Epithelial cell of esophagus (primary cell): ENCODE measurements around the gene WNT3.
A peak's percentile ranks its signal among the peaks of the same experiment; 100 is the strongest.

Experiments used
- DNase-seq: peaks from one replicate; pipeline ENCODE4 v3.0.0; 2010; ENCODE audit warnings: low read depth
- H3K4me3 ChIP-seq: 2 replicates; pipeline ENCODE4 v1.5.1; 2011; ENCODE audit warnings: mild to moderate bottlenecking, low read length, control low read depth
- TF ChIP-seq, protein P1 (sequence below): IDR thresholded peaks from 2 replicates; pipeline ENCODE4 v1.5.1; 2011; ENCODE audit warnings: low read depth, mild to moderate bottlenecking, low read length, control low read depth, inconsistent platforms; ENCODE audit not compliant: insufficient read depth; ENCODE audit errors: missing control alignments

WNT3 gene

DNA sequence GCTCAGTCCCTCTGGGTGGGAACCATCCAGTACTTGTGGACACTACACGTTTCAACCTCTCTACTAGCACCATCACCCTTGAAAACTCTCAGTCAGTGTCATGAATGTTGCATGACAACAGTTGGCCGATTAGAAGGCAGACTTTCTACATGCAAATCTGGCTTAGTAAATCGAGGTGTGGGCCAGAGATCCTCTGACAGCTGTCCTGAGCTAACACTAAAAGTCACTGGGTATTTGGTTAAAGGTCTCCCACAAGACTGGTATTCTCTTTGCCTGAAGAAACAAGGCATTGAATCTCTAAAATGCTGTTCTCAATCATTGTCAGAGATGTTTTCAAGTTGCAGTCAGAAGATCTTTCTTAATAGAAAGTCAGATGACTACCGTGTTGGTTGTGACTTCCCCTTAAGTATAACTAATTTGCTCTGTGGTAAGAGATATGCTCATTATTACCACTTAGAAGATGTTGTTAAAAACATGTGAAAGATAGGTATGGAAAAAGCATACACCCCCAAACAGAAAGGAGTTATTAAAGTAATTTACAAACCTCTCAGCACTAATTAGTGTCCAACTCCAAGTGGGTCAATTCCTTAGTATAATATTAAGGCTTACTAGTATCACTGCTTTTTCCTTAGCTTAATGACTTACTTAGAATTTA is 62.3 kb downstream of the WNT3 start:
- no peak overlapping the region for H3K4me3 ChIP-seq
- no peak for DNase-seq
- TF ChIP-seq, protein P1, sequence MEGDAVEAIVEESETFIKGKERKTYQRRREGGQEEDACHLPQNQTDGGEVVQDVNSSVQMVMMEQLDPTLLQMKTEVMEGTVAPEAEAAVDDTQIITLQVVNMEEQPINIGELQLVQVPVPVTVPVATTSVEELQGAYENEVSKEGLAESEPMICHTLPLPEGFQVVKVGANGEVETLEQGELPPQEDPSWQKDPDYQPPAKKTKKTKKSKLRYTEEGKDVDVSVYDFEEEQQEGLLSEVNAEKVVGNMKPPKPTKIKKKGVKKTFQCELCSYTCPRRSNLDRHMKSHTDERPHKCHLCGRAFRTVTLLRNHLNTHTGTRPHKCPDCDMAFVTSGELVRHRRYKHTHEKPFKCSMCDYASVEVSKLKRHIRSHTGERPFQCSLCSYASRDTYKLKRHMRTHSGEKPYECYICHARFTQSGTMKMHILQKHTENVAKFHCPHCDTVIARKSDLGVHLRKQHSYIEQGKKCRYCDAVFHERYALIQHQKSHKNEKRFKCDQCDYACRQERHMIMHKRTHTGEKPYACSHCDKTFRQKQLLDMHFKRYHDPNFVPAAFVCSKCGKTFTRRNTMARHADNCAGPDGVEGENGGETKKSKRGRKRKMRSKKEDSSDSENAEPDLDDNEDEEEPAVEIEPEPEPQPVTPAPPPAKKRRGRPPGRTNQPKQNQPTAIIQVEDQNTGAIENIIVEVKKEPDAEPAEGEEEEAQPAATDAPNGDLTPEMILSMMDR: no peak

DNA sequence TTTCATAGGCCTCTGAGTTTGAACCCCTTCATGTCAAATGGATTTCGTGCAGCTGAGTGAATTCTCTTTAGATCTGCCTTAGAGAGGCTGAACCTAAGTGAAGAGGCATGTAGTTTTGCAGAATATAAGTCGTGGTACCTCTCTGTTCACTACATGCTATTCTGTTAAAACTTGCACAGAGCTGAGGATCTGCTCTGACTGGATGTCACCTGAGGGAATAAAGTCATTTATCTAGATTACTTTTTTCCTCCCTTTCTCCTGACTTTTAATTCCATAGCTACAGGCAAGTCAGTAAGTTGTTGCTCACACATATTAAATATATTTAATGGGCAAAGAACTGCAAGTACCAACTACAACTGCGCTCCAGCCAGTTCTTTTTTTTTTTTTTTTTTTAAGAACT is 64.7 kb downstream of the WNT3 start:
- DNase-seq: no peak
- no peak overlapping the region for H3K4me3 ChIP-seq
- TF ChIP-seq, protein P1: no peak

DNA sequence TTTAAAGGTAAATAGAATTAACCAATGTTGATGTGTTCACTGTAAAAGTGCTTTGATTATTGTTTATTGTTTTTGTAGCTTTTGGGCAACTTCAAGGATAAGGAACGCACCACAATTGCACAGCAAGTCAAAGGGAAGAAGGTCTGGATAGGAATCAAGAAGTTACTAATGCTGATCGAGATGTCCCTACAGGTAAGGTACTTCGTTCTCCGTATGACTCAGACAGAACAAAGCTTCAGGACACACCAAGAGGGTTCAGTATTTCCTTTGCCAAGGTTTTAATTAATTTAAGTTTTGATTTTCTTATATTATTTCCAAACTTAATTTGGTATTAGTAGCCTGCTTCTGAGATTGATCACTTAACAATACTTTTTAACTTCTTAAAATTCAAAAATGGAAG is 67.1 kb downstream of the WNT3 start:
- DNase-seq: no peak
- TF ChIP-seq, protein P1: no peak
- H3K4me3 ChIP-seq: no peak overlapping the region

DNA sequence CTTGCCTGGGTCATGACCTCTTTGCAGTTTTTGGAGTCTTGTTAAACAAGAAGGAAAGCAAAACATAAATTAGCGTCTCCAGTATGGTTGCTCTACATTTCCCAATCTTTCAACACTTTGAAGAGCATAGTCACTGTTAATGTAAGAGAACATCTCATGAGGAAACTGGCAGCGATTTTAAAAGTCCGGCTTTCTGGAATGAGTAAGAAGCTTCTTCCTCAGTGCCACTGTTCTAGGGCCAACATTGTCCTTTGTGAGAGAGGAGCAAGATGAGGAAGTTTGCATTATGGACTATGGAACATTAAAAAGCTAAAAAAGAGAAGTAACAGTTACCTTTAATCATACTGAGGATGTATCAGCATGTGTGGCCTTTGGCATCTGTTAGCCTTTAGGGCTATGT is 73.1 kb downstream of the WNT3 start:
- TF ChIP-seq, protein P1: no peak
- H3K4me3 ChIP-seq: no peak overlapping the region

DNA sequence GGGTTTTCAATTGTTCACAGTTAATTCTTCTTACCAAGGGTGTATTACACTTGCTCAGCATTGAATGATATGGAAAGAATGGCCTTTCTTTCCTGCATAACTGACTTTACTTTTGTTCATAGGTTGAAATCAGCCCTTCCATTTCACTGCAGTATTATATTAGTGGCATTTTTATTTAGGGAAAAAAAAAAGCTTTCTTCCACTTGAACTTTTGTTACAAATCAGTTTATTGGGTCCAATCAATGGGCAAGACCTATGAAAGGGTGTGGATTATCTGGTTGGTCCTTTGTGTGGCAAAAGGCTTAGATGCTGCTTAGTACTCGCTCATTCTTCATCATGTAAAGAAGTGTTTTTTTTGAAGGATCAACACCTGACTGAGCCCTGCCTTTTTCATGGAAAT is 74.1 kb downstream of the WNT3 start:
- TF ChIP-seq, protein P1: no peak
- no peak for DNase-seq
- no peak overlapping the region for H3K4me3 ChIP-seq

More for the DNA sequence above, 73.1 kb downstream of the WNT3 start:
- no peak for DNase-seq

DNA sequence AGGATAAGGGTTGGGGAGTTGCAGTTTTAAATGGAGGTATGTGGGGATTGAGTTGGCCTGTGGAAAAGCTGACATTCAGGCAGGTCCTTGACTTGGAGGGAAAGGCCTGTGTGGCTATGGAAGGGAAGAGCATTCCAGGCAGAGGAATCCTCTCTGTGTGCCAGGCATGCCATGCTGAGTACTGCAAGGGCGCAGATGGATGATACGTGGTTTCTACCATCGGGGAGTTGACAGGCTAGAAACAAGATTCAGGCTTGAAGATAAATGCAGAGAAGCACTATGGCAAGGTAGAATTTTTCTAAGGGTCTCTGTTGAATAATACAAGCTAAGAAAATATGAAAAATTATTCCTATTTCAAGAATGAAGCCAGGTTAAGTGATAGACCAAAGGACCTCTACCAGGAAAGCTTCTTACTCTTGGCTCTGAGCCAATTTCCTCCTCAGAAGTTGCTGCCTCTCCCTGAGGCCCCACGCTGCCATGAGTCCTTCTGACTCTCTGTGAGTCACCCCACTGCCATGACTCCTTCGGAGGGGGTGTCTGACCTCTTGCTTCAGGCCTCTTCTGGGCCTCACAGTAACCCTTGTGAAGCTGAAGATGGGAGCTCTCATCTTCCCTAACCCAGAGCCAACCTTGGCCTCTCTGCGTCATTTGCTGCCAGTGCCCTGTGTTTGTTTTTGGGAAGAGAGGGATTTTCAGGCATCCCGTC is 75.8 kb downstream of the WNT3 start:
- TF ChIP-seq, protein P1: no peak
- peak; percentile 97 for DNase-seq
- no peak overlapping the region for H3K4me3 ChIP-seq

DNA sequence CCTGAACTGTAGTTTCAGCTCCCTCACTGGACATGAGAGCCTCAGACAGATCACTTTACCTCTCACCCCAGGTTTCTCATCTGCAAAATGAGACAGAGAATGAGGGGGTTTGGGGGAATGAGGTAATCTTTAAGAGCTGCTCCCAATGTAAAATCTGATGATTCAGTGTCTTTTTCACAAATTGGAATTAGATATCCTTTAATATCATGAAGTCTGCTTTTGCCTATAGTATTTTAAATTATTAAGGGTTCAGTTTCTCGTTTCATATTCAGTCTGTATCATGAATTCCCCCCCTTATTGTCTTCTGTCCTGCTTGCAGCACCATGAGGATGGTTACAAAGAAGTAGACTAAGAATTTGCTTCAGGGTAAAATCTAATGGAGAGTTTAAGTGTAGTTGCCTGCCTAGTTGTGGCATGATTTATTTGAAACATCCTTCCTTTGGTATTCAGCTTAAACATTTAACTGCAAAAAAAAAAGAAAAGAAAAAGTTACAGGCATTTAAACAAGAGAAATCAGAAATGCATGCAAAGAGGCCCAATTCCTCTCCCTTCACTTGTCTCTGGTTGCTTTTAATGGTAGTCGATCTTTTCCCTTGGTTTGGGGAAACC is 77.3 kb downstream of the WNT3 start:
- H3K4me3 ChIP-seq: no peak overlapping the region
- DNase-seq: no peak
- TF ChIP-seq, protein P1: no peak
